CD14-positive monocyte (primary cell): ENCODE data around the gene EXOC6B. TPM values are rescaled to one million over a fixed set of nuclear protein-coding genes. Genes with fewer than 3 reads are reported as not detected.

Experiments used
- DNase-seq, 3 donors: peaks; one replicate each; pipeline ENCODE4 v3.0.0-alpha.2; 2011 to 2022
- H2AFZ ChIP-seq: 2 replicates; pipeline ENCODE4 v1.6.0; 2012; ENCODE audit warnings: mild to moderate bottlenecking, low read depth, low read length, inconsistent platforms; ENCODE audit not compliant: insufficient read depth, poor library complexity, severe bottlenecking
- H3K27ac ChIP-seq, 2 donors: 1 replicate in 1 of 2; 2 replicates in 1 of 2; pipeline ENCODE4 v1.5.1; 2012 to 2013; ENCODE audit warnings: low read length in 2 of 2, control low read depth in 1 of 2, inconsistent platforms in 1 of 2, low read depth in 1 of 2, mild to moderate bottlenecking in 1 of 2
- H3K27me3 ChIP-seq, 2 donors: one replicate each; pipeline versions ENCODE4 v1.6.0 to v1.6.1; 2011 to 2013; ENCODE audit warnings: low read length in 2 of 2; ENCODE audit not compliant: control insufficient read depth in 2 of 2, insufficient read depth in 2 of 2
- H3K36me3 ChIP-seq, 2 donors: replicated peaks in 1 of 2; 1 replicate in 1 of 2; 2 replicates in 1 of 2; pipeline versions ENCODE4 v1.5.1 to v1.6.1; 2012 to 2013; ENCODE audit warnings: low read length in 2 of 2, control low read depth in 1 of 2, inconsistent platforms in 1 of 2, mild to moderate bottlenecking in 1 of 2; ENCODE audit not compliant: insufficient read depth in 2 of 2, control insufficient read depth in 1 of 2
- H3K4me1 ChIP-seq, 2 donors: 1 replicate in 1 of 2; 2 replicates in 1 of 2; pipeline versions ENCODE4 v1.5.1 to v1.6.1; 2012 to 2013; ENCODE audit warnings: low read length in 2 of 2, control low read depth in 1 of 2, inconsistent platforms in 1 of 2, mild to moderate bottlenecking in 1 of 2, moderate library complexity in 1 of 2; ENCODE audit not compliant: insufficient read depth in 2 of 2, control insufficient read depth in 1 of 2
- H3K4me2 ChIP-seq: replicated peaks from 2 replicates; pipeline ENCODE3; 2012; ENCODE audit warnings: low read length, moderate library complexity, mild to moderate bottlenecking; ENCODE audit not compliant: poor library complexity, severe bottlenecking; ENCODE audit errors: extremely low read depth
- H3K4me3 ChIP-seq, 3 experiments: fragments of 200-600 bp in 1 of 3; sonication (generic) in 1 of 3; replicated peaks in 1 of 3; 1 replicate in 2 of 3; 2 replicates in 1 of 3; pipeline ENCODE4 v1.5.1; 2011 to 2013; ENCODE audit warnings: low read length in 3 of 3, mild to moderate bottlenecking in 3 of 3, control low read depth in 2 of 3, low read depth in 2 of 3, inconsistent platforms in 1 of 3, moderate library complexity in 1 of 3
- H3K79me2 ChIP-seq: 2 replicates; pipeline ENCODE4 v1.6.0; 2012; ENCODE audit warnings: mild to moderate bottlenecking, control low read depth, inconsistent platforms, low read length, moderate library complexity; ENCODE audit not compliant: insufficient read depth
- H3K9ac ChIP-seq: 2 replicates; pipeline ENCODE4 v1.6.0; 2017; ENCODE audit warnings: low read length, mild to moderate bottlenecking; ENCODE audit not compliant: insufficient read depth, poor library complexity, severe bottlenecking
- H3K9me3 ChIP-seq, 2 donors: replicated peaks in 1 of 2; 1 replicate in 1 of 2; 2 replicates in 1 of 2; pipeline versions ENCODE4 v1.5.1 to v1.6.1; 2012 to 2013; ENCODE audit warnings: low read length in 2 of 2, control low read depth in 1 of 2; ENCODE audit not compliant: control insufficient read depth in 1 of 2, insufficient read depth in 1 of 2
- H4K20me1 ChIP-seq: 2 replicates; pipeline ENCODE4 v1.6.0; 2012; ENCODE audit warnings: mild to moderate bottlenecking, low read length, control low read depth, moderate library complexity; ENCODE audit not compliant: insufficient read depth
- H3K27ac Mint-ChIP-seq, 7 donors: one replicate each; pipeline ENCODE4 v1.8.0; 2020; ENCODE audit warnings: mild to moderate bottlenecking in 7 of 7, mixed read lengths in 7 of 7, moderate library complexity in 6 of 7, inconsistent platforms in 2 of 7
- H3K27me3 Mint-ChIP-seq, 3 donors: one replicate each; pipeline ENCODE4 v1.8.0; 2021 to 2022; ENCODE audit warnings: low read depth in 3 of 3, mild to moderate bottlenecking in 3 of 3, mixed read lengths in 3 of 3, moderate library complexity in 3 of 3, inconsistent platforms in 1 of 3
- H3K36me3 Mint-ChIP-seq, 2 donors: one replicate each; pipeline ENCODE4 v1.8.0; 2020; ENCODE audit warnings: mixed read lengths in 2 of 2, inconsistent platforms in 1 of 2, mild to moderate bottlenecking in 1 of 2
- H3K4me1 Mint-ChIP-seq: one replicate; pipeline ENCODE4 v1.8.0; 2020; ENCODE audit warnings: mild to moderate bottlenecking, mixed read lengths
- H3K4me3 Mint-ChIP-seq, 2 donors: one replicate each; pipeline ENCODE4 v1.8.0; 2020; ENCODE audit warnings: mild to moderate bottlenecking in 2 of 2, mixed read lengths in 2 of 2, moderate library complexity in 1 of 2
- H3K9me3 Mint-ChIP-seq, 7 donors: one replicate each; pipeline ENCODE4 v1.8.0; 2020 to 2022; ENCODE audit warnings: mixed read lengths in 7 of 7, mild to moderate bottlenecking in 6 of 7, moderate library complexity in 6 of 7, inconsistent platforms in 2 of 7
- CTCF ChIP-seq: fragments of 200-600 bp; IDR thresholded peaks from one replicate; pipeline ENCODE4 v1.8.0; 2022; ENCODE audit warnings: antibody characterized with exemption, mild to moderate bottlenecking
- WGBS: methylation state at CpG from one replicate; pipeline ENCODE4 v1.1.5; 2013; ENCODE audit warnings: missing lambda C conversion rate; ENCODE audit not compliant: insufficient coverage; 5-methylcytosine and 5-hydroxymethylcytosine counted together
- intact Hi-C, 2 donors: fragments of 100-400 bp; cut with micrococcal nuclease; formaldehyde crosslinking; loops; one replicate each; pipeline versions ENCODE4 v1.15.0 to v1.15.1; 2023
- polyA plus RNA-seq, 3 donors: library from polyadenylated mRNA; depleted of rRNA in 1 of 3; unstranded in 2 of 3; stranded (reverse) in 1 of 3; fragments of 300-500 nt in 2 of 3; fragments of >200 nt in 1 of 3; fragmentation: Illumina TruSeq in 2 of 3; gene quantifications; 1 replicate in 2 of 3; 2 replicates in 1 of 3; pipeline ENCODE4 v1.2.3, GENCODE V29; 2012 to 2021

The EXOC6B gene
- polyA plus RNA-seq, 3 donors = 1.8 to 2.8 (median 2.1) TPM

DNA sequence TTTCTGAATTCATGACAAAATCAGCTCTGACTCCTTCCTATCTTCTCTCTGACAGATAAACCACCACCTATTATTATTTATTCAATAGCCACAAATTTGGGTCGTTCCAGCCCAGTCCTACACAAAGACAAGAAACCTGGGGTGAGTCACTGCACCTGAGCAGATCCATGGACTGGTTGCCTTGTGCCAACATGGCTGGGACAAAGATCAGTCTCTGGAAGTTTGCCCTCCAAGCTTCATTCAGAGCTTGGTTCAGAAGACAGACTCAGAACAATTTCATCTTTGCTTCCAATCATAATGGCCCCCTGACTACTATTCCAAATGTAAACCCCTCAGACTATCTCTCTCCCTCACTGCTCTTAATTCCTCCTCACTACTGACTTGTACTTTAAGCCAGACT, 9.6 kb upstream of the EXOC6B start:
- H2AFZ ChIP-seq = no peak overlapping the region
- no peak overlapping the region for H3K9ac ChIP-seq
- no peak for TF ChIP-seq CTCF
- no peaks in the 10 kb centered on the region for H4K20me1 ChIP-seq
- peaks cover 21 to 26% (median 23%) of the 10 kb centered on the region in 3 donors for H3K27me3 Mint-ChIP-seq
- peaks cover 0 to 6% of the 10 kb centered on the region in 2 donors for H3K27me3 ChIP-seq
- H3K79me2 ChIP-seq = no peaks in the 10 kb centered on the region
- no peak overlapping the region for H3K27ac Mint-ChIP-seq
- H3K4me1 Mint-ChIP-seq = no peaks in the 10 kb centered on the region
- no peaks in the 10 kb centered on the region for H3K9me3 ChIP-seq
- no peak for DNase-seq
- H3K36me3 Mint-ChIP-seq = no peaks in the 10 kb centered on the region
- no peaks in the 10 kb centered on the region for H3K4me1 ChIP-seq
- H3K4me3 Mint-ChIP-seq = no peak overlapping the region
- intact Hi-C loops = no loop called here
- H3K4me2 ChIP-seq = no peak overlapping the region
- H3K36me3 ChIP-seq = no peaks in the 10 kb centered on the region
- WGBS = 90% methylated on average over 1 of the region's 1 CpG
- H3K27ac ChIP-seq = no peak overlapping the region
- peaks cover 0 to 2% (median 0%) of the 10 kb centered on the region in 7 donors for H3K9me3 Mint-ChIP-seq
- no peak overlapping the region for H3K4me3 ChIP-seq

- Histone ChIP-seq H3K9ac (no peak overlapping the region), H3K36me3 (no peaks in the 10 kb centered on the region), H3K79me2 (no peaks in the 10 kb centered on the region), H3K27ac (no peak overlapping the region), H4K20me1 (no peaks in the 10 kb centered on the region), H3K27me3 (peaks cover 2% of the 10 kb centered on the region in 2 donors), H3K4me2 (no peak overlapping the region), H3K9me3 (no peaks in the 10 kb centered on the region), H3K4me1 (no peaks in the 10 kb centered on the region), H3K4me3 (no peak overlapping the region), H2AFZ (no peak overlapping the region)
- intact Hi-C loops = no loop called here
- no CpG with 5 or more reads among the region's 1 CpG for WGBS
- peaks cover 0 to 2% (median 0%) of the 10 kb centered on the region in 7 donors for H3K9me3 Mint-ChIP-seq
- no peak for TF ChIP-seq CTCF
- H3K4me1 Mint-ChIP-seq = no peaks in the 10 kb centered on the region
- H3K4me3 Mint-ChIP-seq = no peak overlapping the region
- no peak for DNase-seq
- peaks cover 21 to 23% (median 22%) of the 10 kb centered on the region in 3 donors for H3K27me3 Mint-ChIP-seq
- H3K36me3 Mint-ChIP-seq = no peaks in the 10 kb centered on the region
- H3K27ac Mint-ChIP-seq = no peak overlapping the region
Observed at GRCh38 chr2:72834596-72834995, 8.8 kb upstream of the EXOC6B start.
